Astrocyte (in vitro differentiated cells and primary cell): ENCODE data around the gene CR2.

Experiments
- EZH2 ChIP-seq: IDR thresholded peaks from 2 replicates; pipeline ENCODE4 v1.6.1; 2012; ENCODE audit warnings: mild to moderate bottlenecking, low read length, inconsistent platforms; ENCODE audit not compliant: insufficient read depth
- TF ChIP-seq, protein P1 (sequence below): IDR thresholded peaks from 2 replicates; pipeline ENCODE4 v1.5.1; 2011; ENCODE audit warnings: low read depth, mild to moderate bottlenecking, inconsistent platforms, low read length, moderate library complexity; ENCODE audit not compliant: insufficient read depth

DNA sequence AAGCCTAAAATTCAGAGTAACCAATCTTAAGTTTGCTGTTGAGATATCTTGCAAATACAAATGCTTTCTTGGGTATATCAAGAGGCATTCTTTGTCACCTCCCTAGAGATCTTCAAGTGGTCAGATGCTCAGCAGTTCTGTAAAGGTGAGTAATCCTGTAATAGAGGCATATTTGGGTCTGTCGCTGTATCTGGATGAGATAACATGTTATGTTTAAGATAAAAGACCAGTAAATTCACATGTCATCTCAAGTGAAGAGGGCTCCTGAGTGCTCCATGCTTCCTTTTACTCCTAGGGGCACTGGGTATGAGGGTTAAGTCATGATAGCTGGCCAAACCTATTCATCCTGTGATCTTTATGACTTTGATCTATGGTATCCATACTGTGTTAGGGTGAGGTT, 7.5 kb downstream of the CR2 start:
- TF ChIP-seq, protein P1, sequence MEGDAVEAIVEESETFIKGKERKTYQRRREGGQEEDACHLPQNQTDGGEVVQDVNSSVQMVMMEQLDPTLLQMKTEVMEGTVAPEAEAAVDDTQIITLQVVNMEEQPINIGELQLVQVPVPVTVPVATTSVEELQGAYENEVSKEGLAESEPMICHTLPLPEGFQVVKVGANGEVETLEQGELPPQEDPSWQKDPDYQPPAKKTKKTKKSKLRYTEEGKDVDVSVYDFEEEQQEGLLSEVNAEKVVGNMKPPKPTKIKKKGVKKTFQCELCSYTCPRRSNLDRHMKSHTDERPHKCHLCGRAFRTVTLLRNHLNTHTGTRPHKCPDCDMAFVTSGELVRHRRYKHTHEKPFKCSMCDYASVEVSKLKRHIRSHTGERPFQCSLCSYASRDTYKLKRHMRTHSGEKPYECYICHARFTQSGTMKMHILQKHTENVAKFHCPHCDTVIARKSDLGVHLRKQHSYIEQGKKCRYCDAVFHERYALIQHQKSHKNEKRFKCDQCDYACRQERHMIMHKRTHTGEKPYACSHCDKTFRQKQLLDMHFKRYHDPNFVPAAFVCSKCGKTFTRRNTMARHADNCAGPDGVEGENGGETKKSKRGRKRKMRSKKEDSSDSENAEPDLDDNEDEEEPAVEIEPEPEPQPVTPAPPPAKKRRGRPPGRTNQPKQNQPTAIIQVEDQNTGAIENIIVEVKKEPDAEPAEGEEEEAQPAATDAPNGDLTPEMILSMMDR, result no peak
- no peak for TF ChIP-seq EZH2
